Spleen (tissue), 7 donors: ENCODE measurements around the gene WDR91.

ENCODE experiments used
- POLR2A ChIP-seq, 3 donors: fragments of 450-650 bp; IDR thresholded peaks; one replicate each; pipeline ENCODE4 v1.5.1; 2017; ENCODE audit warnings: antibody characterized with exemption in 3 of 3, mild to moderate bottlenecking in 1 of 3
- POLR2AphosphoS5 ChIP-seq, 3 donors: sonication (generic); formaldehyde crosslinking; IDR thresholded peaks; one replicate each; pipeline ENCODE4 v1.5.1; 2017; ENCODE audit warnings: antibody characterized with exemption in 3 of 3
- TF ChIP-seq, protein P1 (sequence below), 11 experiments: fragments of 200-600 bp in 7 of 11; fragments of 450-650 bp in 4 of 11; sonication (generic) in 4 of 11; IDR thresholded peaks in 8 of 11; conservative IDR thresholded peaks in 3 of 11; 1 replicate in 7 of 11; 2 replicates in 4 of 11; pipeline versions ENCODE4 v1.4.0 to v1.8.0; 2016 to 2021; ENCODE audit warnings: antibody characterized with exemption in 11 of 11, inconsistent platforms in 4 of 11, mild to moderate bottlenecking in 1 of 11
- donor health status: DM: no; HTN: no; CAD: no; lungs with moderate emphysema.
- donor health status: DM: no; HTN: no; CAD: no.
- donor health status: DM: no; HTN: no; CAD: no.

DNA sequence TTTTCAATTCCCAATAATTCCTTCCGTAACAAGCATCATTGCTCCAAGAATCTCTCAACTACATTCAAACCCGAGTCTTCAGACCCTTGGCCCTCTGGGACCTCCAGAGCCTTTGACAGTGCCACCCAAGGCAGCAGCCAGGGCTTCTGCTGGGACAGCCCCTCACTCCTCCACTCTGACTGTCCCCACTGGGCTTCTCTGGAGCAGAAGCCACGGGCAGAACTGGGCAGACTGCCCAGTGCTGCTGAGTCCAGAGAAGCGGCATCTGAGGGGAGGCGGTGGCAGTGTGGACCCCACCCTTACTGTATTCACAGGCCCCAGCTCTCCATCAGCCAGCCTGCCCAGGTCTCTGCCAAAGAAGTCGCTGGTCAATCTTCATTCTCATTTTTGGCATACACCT is 49.7 kb downstream of the WDR91 start:
- TF ChIP-seq POLR2A (IDR thresholded peaks at IDR 0.05) (no peak), POLR2AphosphoS5 (IDR thresholded peaks at IDR 0.05) (peak in 2 of 3 donors; percentile 21 to 42)
- TF ChIP-seq, protein P1, sequence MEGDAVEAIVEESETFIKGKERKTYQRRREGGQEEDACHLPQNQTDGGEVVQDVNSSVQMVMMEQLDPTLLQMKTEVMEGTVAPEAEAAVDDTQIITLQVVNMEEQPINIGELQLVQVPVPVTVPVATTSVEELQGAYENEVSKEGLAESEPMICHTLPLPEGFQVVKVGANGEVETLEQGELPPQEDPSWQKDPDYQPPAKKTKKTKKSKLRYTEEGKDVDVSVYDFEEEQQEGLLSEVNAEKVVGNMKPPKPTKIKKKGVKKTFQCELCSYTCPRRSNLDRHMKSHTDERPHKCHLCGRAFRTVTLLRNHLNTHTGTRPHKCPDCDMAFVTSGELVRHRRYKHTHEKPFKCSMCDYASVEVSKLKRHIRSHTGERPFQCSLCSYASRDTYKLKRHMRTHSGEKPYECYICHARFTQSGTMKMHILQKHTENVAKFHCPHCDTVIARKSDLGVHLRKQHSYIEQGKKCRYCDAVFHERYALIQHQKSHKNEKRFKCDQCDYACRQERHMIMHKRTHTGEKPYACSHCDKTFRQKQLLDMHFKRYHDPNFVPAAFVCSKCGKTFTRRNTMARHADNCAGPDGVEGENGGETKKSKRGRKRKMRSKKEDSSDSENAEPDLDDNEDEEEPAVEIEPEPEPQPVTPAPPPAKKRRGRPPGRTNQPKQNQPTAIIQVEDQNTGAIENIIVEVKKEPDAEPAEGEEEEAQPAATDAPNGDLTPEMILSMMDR (IDR thresholded peaks at IDR 0.05 in 8 of 11, conservative IDR thresholded peaks at IDR 0.05 in 3 of 11) = no peak
